Activated naive CD8-positive, alpha-beta T cell treated with anti-CD3 and anti-CD28 coated beads, Interleukin-2, amount 10 ng/mL, durations not matched to agents 7 days and 5 days (primary cell): ENCODE results near the gene MMP2. TPM values are rescaled to one million over a fixed set of nuclear protein-coding genes. Genes with fewer than 3 reads are reported as not detected.

Experiments used
- ATAC-seq: fragments of 150-1000 bp; cut with Tn5 transposase; one replicate; pipeline ENCODE4 v1.10.0; 2021; ENCODE audit warnings: low read depth, moderate library complexity
- POLR2A ChIA-PET: fragments of 350-600 bp; sonication (Branson Sonifier 250); formaldehyde crosslinking; loops from one replicate; lab custom pipeline; 2021; ENCODE audit warnings: antibody characterized with exemption; lab: Charles Lee
- DNase-seq: peaks from one replicate; pipeline ENCODE4 v3.0.0; 2021
- H3K27ac Mint-ChIP-seq: one replicate; pipeline ENCODE4 v1.8.0; 2022; ENCODE audit warnings: mild to moderate bottlenecking, mixed read lengths
- H3K27me3 Mint-ChIP-seq: one replicate; pipeline ENCODE4 v1.8.0; 2022; ENCODE audit warnings: mild to moderate bottlenecking, moderate library complexity, mixed read lengths
- H3K36me3 Mint-ChIP-seq: one replicate; pipeline ENCODE4 v1.8.0; 2021; ENCODE audit warnings: mild to moderate bottlenecking, mixed read lengths
- H3K4me1 Mint-ChIP-seq: one replicate; pipeline ENCODE4 v1.8.0; 2021; ENCODE audit warnings: mixed read lengths
- H3K4me3 Mint-ChIP-seq: one replicate; pipeline ENCODE4 v1.8.0; 2022; ENCODE audit warnings: mild to moderate bottlenecking, moderate library complexity, mixed read lengths
- H3K9me3 Mint-ChIP-seq: one replicate; pipeline ENCODE4 v1.8.0; 2021; ENCODE audit warnings: mixed read lengths
- total RNA-seq, 2 experiments: library from RNA; stranded (reverse); gene quantifications; one replicate each; pipeline ENCODE4 v1.2.3, GENCODE V29; 2021

MMP2 gene
- total RNA-seq, 2 experiments from 2014 or later: 0.28 TPM

- Mint-ChIP-seq H3K27ac (no peak overlapping the region), H3K36me3 (no peaks in the 10 kb centered on the region), H3K4me1 (no peaks in the 10 kb centered on the region), H3K27me3 (peaks cover 9% of the 10 kb centered on the region), H3K4me3 (no peak overlapping the region), H3K9me3 (no peaks in the 10 kb centered on the region)
- no peak for DNase-seq
- POLR2A ChIA-PET: no interaction called here
- no peak for ATAC-seq
Observed at GRCh38 chr16:55530316-55530856, 51.4 kb downstream of the MMP2 start.

- Mint-ChIP-seq H3K27me3 (peaks cover 8% of the 10 kb centered on the region), H3K4me1 (no peaks in the 10 kb centered on the region), H3K36me3 (no peaks in the 10 kb centered on the region), H3K4me3 (no peak overlapping the region), H3K9me3 (no peaks in the 10 kb centered on the region), H3K27ac (no peak overlapping the region)
- POLR2A ChIA-PET: no interaction called here
- DNase-seq: no peak
- no peak for ATAC-seq
Observed at GRCh38 chr16:55532227-55532626, 53.2 kb downstream of the MMP2 start.

- POLR2A ChIA-PET: no interaction called here
- Mint-ChIP-seq H3K4me3 (no peak overlapping the region), H3K27ac (no peak overlapping the region), H3K9me3 (no peaks in the 10 kb centered on the region), H3K36me3 (no peaks in the 10 kb centered on the region), H3K4me1 (no peaks in the 10 kb centered on the region), H3K27me3 (peaks cover under 1% of the 10 kb centered on the region)
- DNase-seq (no peak), ATAC-seq (no peak)
Observed at GRCh38 chr16:55534756-55535155, 55.8 kb downstream of the MMP2 start.

- no peaks in the 10 kb centered on the region for H3K9me3 Mint-ChIP-seq
- H3K4me3 Mint-ChIP-seq: no peak overlapping the region
- no peaks in the 10 kb centered on the region for H3K4me1 Mint-ChIP-seq
- POLR2A ChIA-PET: no interaction called here
- H3K27ac Mint-ChIP-seq: no peak overlapping the region
- no peaks in the 10 kb centered on the region for H3K27me3 Mint-ChIP-seq
- H3K36me3 Mint-ChIP-seq: no peaks in the 10 kb centered on the region
- no peak for ATAC-seq
- no peak for DNase-seq
Observed at GRCh38 chr16:55539049-55539448, 60.1 kb downstream of the MMP2 start.

GRCh38 chr16:55539488-55539887, 60.5 kb downstream of the MMP2 start:
- POLR2A ChIA-PET: no interaction called here
- DNase-seq: no peak
- Mint-ChIP-seq H3K9me3 (no peaks in the 10 kb centered on the region), H3K27ac (no peak overlapping the region), H3K4me3 (no peak overlapping the region), H3K27me3 (no peaks in the 10 kb centered on the region), H3K4me1 (no peaks in the 10 kb centered on the region), H3K36me3 (no peaks in the 10 kb centered on the region)
- ATAC-seq: no peak

GRCh38 chr16:55540221-55540620, 61.2 kb downstream of the MMP2 start:
- POLR2A ChIA-PET: no interaction called here
- ATAC-seq (no peak), DNase-seq (no peak)
- H3K27me3 Mint-ChIP-seq: no peaks in the 10 kb centered on the region
- H3K4me1 Mint-ChIP-seq: no peaks in the 10 kb centered on the region
- no peak overlapping the region for H3K4me3 Mint-ChIP-seq
- H3K27ac Mint-ChIP-seq: no peak overlapping the region
- H3K36me3 Mint-ChIP-seq: no peaks in the 10 kb centered on the region
- H3K9me3 Mint-ChIP-seq: no peaks in the 10 kb centered on the region

GRCh38 chr16:55542459-55543082, 63.6 kb downstream of the MMP2 start:
- H3K36me3 Mint-ChIP-seq: no peaks in the 10 kb centered on the region
- no peak for DNase-seq
- no peaks in the 10 kb centered on the region for H3K9me3 Mint-ChIP-seq
- no peak overlapping the region for H3K27ac Mint-ChIP-seq
- no peak overlapping the region for H3K4me3 Mint-ChIP-seq
- no peaks in the 10 kb centered on the region for H3K4me1 Mint-ChIP-seq
- H3K27me3 Mint-ChIP-seq: no peaks in the 10 kb centered on the region
- ATAC-seq: no peak
- POLR2A ChIA-PET: no interaction called here

- no peaks in the 10 kb centered on the region for H3K9me3 Mint-ChIP-seq
- DNase-seq: no peak
Observed at GRCh38 chr16:55543472-55543871, 64.5 kb downstream of the MMP2 start.

GRCh38 chr16:55552621-55553020, 73.6 kb downstream of the MMP2 start:
- no peak overlapping the region for H3K27ac Mint-ChIP-seq
- H3K4me3 Mint-ChIP-seq: no peak overlapping the region
- no peaks in the 10 kb centered on the region for H3K36me3 Mint-ChIP-seq
- no peaks in the 10 kb centered on the region for H3K4me1 Mint-ChIP-seq
- no peaks in the 10 kb centered on the region for H3K27me3 Mint-ChIP-seq
- ATAC-seq (no peak), DNase-seq (no peak)
- H3K9me3 Mint-ChIP-seq: no peaks in the 10 kb centered on the region
- POLR2A ChIA-PET: no interaction called here

More at GRCh38 chr16:55543472-55543871, 64.5 kb downstream of the MMP2 start:
- no peak for ATAC-seq
- no peak overlapping the region for H3K4me3 Mint-ChIP-seq
- POLR2A ChIA-PET: no interaction called here
- H3K4me1 Mint-ChIP-seq: no peaks in the 10 kb centered on the region
- no peak overlapping the region for H3K27ac Mint-ChIP-seq
- H3K36me3 Mint-ChIP-seq: no peaks in the 10 kb centered on the region
- no peaks in the 10 kb centered on the region for H3K27me3 Mint-ChIP-seq

- Mint-ChIP-seq H3K4me3 (no peak overlapping the region), H3K27me3 (no peaks in the 10 kb centered on the region), H3K27ac (no peak overlapping the region), H3K36me3 (no peaks in the 10 kb centered on the region), H3K9me3 (no peaks in the 10 kb centered on the region), H3K4me1 (no peaks in the 10 kb centered on the region)
- POLR2A ChIA-PET: no interaction called here
- ATAC-seq (no peak), DNase-seq (no peak)
Observed at GRCh38 chr16:55555436-55555835, 76.4 kb downstream of the MMP2 start.

Other genes starting within 250 kb of the MMP2 start
- gene IRX6, start 155.0 kb upstream of the MMP2 start, total RNA-seq: not detected
- 1 to 10 TPM in 1 of 2 experiments, under 1 TPM in 1; 0.30 to 1.4 TPM for gene LPCAT2, start 29.9 kb downstream of the MMP2 start, total RNA-seq
- gene CAPNS2, start 87.5 kb downstream of the MMP2 start, total RNA-seq: not detected
- gene SLC6A2, start 176.8 kb downstream of the MMP2 start, total RNA-seq: not detected